Measurements from ENCODE around the gene ADAT2. TPM values are rescaled to one million over a fixed set of nuclear protein-coding genes. Genes with fewer than 3 reads are reported as not detected.

Gene ADAT2
- total RNA-seq = 10 to 100 TPM; 22.9 to 29.5 TPM

GRCh38 chr6:143450453-143451371 is at the start of gene ADAT2, which contains the start of gene PEX3:
Gene ADAT2, minus strand, starts transcription at chr6:143450695. Its CDS starts 37 bp downstream, at chr6:143450658.
Gene PEX3, plus strand, starts transcription at chr6:143450805. Its CDS starts 238 bp downstream, at chr6:143451043.

Other genes with a start within 250 kb of the ADAT2 start
- gene PEX3, start 110 bp upstream of the ADAT2 start, total RNA-seq = 10 to 100 TPM; 16.3 to 17.5 TPM
- 10 to 100 TPM; 13.6 to 15.3 TPM for gene FUCA2, start 61.0 kb upstream of the ADAT2 start, total RNA-seq
- 10 to 100 TPM; 27.6 to 35.1 TPM for gene PHACTR2, start 227.3 kb upstream of the ADAT2 start, total RNA-seq

Data from activated naive CD4-positive, alpha-beta T cell treated with anti-CD3 and anti-CD28 coated beads, Interleukin-2, amount 10 ng/mL, durations not matched to agents 5 hours and 36 hours (primary cell).